Uterus (tissue), 4 donors: Measurements from ENCODE around the gene UBE2D4. TPM values are rescaled to one million over a fixed set of nuclear protein-coding genes. Genes with fewer than 3 reads are reported as not detected.

Experiments used
- DNase-seq, 2 donors: peaks; one replicate each; pipeline ENCODE4 v3.0.0-alpha.2; 2019 to 2020
- H3K27ac ChIP-seq, 2 donors: fragments of 200-600 bp; sonication (generic); 1 replicate in 1 of 2; 2 replicates in 1 of 2; pipeline ENCODE4 v1.5.1; 2016 to 2018
- H3K27me3 ChIP-seq, 2 donors: fragments of 200-600 bp; sonication (generic); one replicate each; pipeline ENCODE4 v1.5.1; 2018 to 2019; ENCODE audit warnings: control low read depth in 1 of 2
- H3K36me3 ChIP-seq, 2 donors: fragments of 200-600 bp; sonication (generic); one replicate each; pipeline ENCODE4 v1.5.1; 2019; ENCODE audit warnings: control low read depth in 1 of 2
- H3K4me1 ChIP-seq, 2 donors: fragments of 200-600 bp; sonication (generic); one replicate each; pipeline ENCODE4 v1.5.1; 2018 to 2019; ENCODE audit warnings: control low read depth in 1 of 2
- H3K4me3 ChIP-seq, 2 donors: fragments of 200-600 bp; sonication (generic); 1 replicate in 1 of 2; 2 replicates in 1 of 2; pipeline ENCODE4 v1.5.1; 2018 to 2019; ENCODE audit warnings: mild to moderate bottlenecking in 1 of 2
- H3K9me3 ChIP-seq, 2 donors: fragments of 200-600 bp; sonication (generic); one replicate each; pipeline ENCODE4 v1.5.1; 2019; ENCODE audit warnings: control low read depth in 1 of 2
- CTCF ChIP-seq, 4 experiments: fragments of 200-600 bp in 2 of 4; fragments of 450-650 bp in 2 of 4; sonication (generic) in 2 of 4; IDR thresholded peaks; one replicate each; pipeline ENCODE4 v1.5.1; 2016 to 2019; ENCODE audit warnings: antibody characterized with exemption in 4 of 4, mild to moderate bottlenecking in 2 of 4, moderate library complexity in 1 of 4
- POLR2A ChIP-seq, 2 donors: fragments of 450-650 bp; IDR thresholded peaks; one replicate each; pipeline ENCODE4 v1.6.1; 2016; ENCODE audit warnings: antibody characterized with exemption in 2 of 2, mild to moderate bottlenecking in 1 of 2, moderate library complexity in 1 of 2
- intact Hi-C: fragments of 100-400 bp; cut with DNase I; formaldehyde crosslinking; loops from one replicate; pipeline ENCODE4 v1.15.1; 2023; ENCODE audit warnings: low total_unique reads
- total RNA-seq, 4 donors: library from RNA; depleted of rRNA in 3 of 4; stranded (reverse); fragments of >200 nt in 3 of 4; gene quantifications; one replicate each; pipeline versions ENCODE4 v1.1.0 to v1.2.4, GENCODE V29; 2014 to 2023
- donor health status: DM: yes; HTN: yes; CAD: no.

UBE2D4 gene
- total RNA-seq, 4 donors from 2014 or later, result 5.1 to 23.8 (median 16.5) TPM

GRCh38 chr7:43904533-43905208 lies 21.6 kb upstream of the UBE2D4 start:
- H3K27ac ChIP-seq, result peak overlapping the region in 1 of 2 donors; percentile 95
- H3K4me1 ChIP-seq, result peaks cover 0 to 8% of the 10 kb centered on the region in 2 donors
- DNase-seq, result no peak
- intact Hi-C loops, result no loop called here
- TF ChIP-seq CTCF (IDR thresholded peaks at IDR 0.05) (no peak), POLR2A (IDR thresholded peaks at IDR 0.05) (no peak)
- H3K27me3 ChIP-seq, result no peaks in the 10 kb centered on the region
- no peaks in the 10 kb centered on the region for H3K36me3 ChIP-seq
- H3K9me3 ChIP-seq, result no peaks in the 10 kb centered on the region
- H3K4me3 ChIP-seq, result no peak overlapping the region

GRCh38 chr7:43905209-43905946 lies 20.9 kb upstream of the UBE2D4 start:
- TF ChIP-seq CTCF (IDR thresholded peaks at IDR 0.05) (no peak), POLR2A (IDR thresholded peaks at IDR 0.05) (no peak)
- no peak for DNase-seq
- Histone ChIP-seq H3K4me3 (peak overlapping the region; percentile 47 to 86), H3K4me1 (peaks cover 0 to 8% of the 10 kb centered on the region in 2 donors), H3K36me3 (no peaks in the 10 kb centered on the region), H3K9me3 (no peaks in the 10 kb centered on the region), H3K27ac (peak overlapping the region; percentile 92 to 95), H3K27me3 (no peaks in the 10 kb centered on the region)
- intact Hi-C loops, result no loop called here

- H3K9me3 ChIP-seq, result no peaks in the 10 kb centered on the region
- DNase-seq, result peak; percentile 25 to 28
- H3K27ac ChIP-seq, result peak overlapping the region; percentile 92 to 95
- TF ChIP-seq POLR2A (IDR thresholded peaks at IDR 0.05) (no peak), CTCF (IDR thresholded peaks at IDR 0.05) (no peak)
- H3K27me3 ChIP-seq, result no peaks in the 10 kb centered on the region
- intact Hi-C loops, result no loop called here
- H3K4me3 ChIP-seq, result peak overlapping the region; percentile 47 to 86
- H3K36me3 ChIP-seq, result no peaks in the 10 kb centered on the region
- H3K4me1 ChIP-seq, result peaks cover 0 to 8% of the 10 kb centered on the region in 2 donors
Measured at GRCh38 chr7:43905956-43906330, 20.3 kb upstream of the UBE2D4 start.

- DNase-seq, result peak; percentile 25 to 52
- H3K36me3 ChIP-seq, result no peaks in the 10 kb centered on the region
Measured at GRCh38 chr7:43906331-43907010, 19.8 kb upstream of the UBE2D4 start, which contains the start of gene URGCP. URGCP (minus strand) TSS chr7:43906596; CDS start chr7:43906575, 21 bp downstream.

More at GRCh38 chr7:43906331-43907010, 19.8 kb upstream of the UBE2D4 start, which contains the start of gene URGCP:
- H3K27ac ChIP-seq, result peak within 1 kb of the TSS; percentile 92 to 95
- no peaks in the 10 kb centered on the region for H3K27me3 ChIP-seq
- peaks cover 0 to 8% of the 10 kb centered on the region in 2 donors for H3K4me1 ChIP-seq
- TF ChIP-seq CTCF (IDR thresholded peaks at IDR 0.05) (no peak), POLR2A (IDR thresholded peaks at IDR 0.05) (peak in 1 of 2 donors; percentile 35)
- H3K4me3 ChIP-seq, result peak within 1 kb of the TSS; percentile 47 to 86
- H3K9me3 ChIP-seq, result no peaks in the 10 kb centered on the region
- intact Hi-C loops, result no loop called here
